Mucosa of rectum (tissue), 2 donors: Measurements from ENCODE around the gene LYSET.
"Not testable (repeated sequence)": the region's sequence is repeated elsewhere in the genome, so short reads cannot be mapped to it uniquely, and the experiment has no call there.

Experiments
- H3K27ac ChIP-seq, 2 donors: one replicate each; pipeline ENCODE4 v1.7.0; 2013; ENCODE audit warnings: inconsistent platforms in 2 of 2, low read depth in 2 of 2, low read length in 2 of 2
- H3K27me3 ChIP-seq, 2 donors: one replicate each; pipeline ENCODE4 v1.7.0; 2013; ENCODE audit warnings: low read length in 2 of 2; ENCODE audit not compliant: control insufficient read depth in 2 of 2, insufficient read depth in 2 of 2
- H3K36me3 ChIP-seq, 2 donors: one replicate each; pipeline ENCODE4 v1.7.0; 2013; ENCODE audit warnings: low read length in 2 of 2; ENCODE audit not compliant: control insufficient read depth in 2 of 2, insufficient read depth in 2 of 2
- H3K4me1 ChIP-seq, 2 donors: one replicate each; pipeline ENCODE4 v1.7.0; 2013; ENCODE audit warnings: low read length in 2 of 2, mild to moderate bottlenecking in 1 of 2; ENCODE audit not compliant: control insufficient read depth in 2 of 2, insufficient read depth in 2 of 2
- H3K4me3 ChIP-seq, 2 donors: one replicate each; pipeline ENCODE4 v1.7.0; 2013; ENCODE audit warnings: low read length in 2 of 2
- H3K9ac ChIP-seq, 2 donors: one replicate each; pipeline ENCODE4 v1.7.0; 2013; ENCODE audit warnings: low read length in 2 of 2, low read depth in 1 of 2, mild to moderate bottlenecking in 1 of 2
- H3K9me3 ChIP-seq, 2 donors: one replicate each; pipeline ENCODE4 v1.7.0; 2013; ENCODE audit warnings: low read length in 2 of 2; ENCODE audit not compliant: control insufficient read depth in 2 of 2
- donor health status: healthy.
- donor health status: Normal muscosa, but diverticular disease.

Gene LYSET, protein sequence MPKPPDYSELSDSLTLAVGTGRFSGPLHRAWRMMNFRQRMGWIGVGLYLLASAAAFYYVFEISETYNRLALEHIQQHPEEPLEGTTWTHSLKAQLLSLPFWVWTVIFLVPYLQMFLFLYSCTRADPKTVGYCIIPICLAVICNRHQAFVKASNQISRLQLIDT

DNA sequence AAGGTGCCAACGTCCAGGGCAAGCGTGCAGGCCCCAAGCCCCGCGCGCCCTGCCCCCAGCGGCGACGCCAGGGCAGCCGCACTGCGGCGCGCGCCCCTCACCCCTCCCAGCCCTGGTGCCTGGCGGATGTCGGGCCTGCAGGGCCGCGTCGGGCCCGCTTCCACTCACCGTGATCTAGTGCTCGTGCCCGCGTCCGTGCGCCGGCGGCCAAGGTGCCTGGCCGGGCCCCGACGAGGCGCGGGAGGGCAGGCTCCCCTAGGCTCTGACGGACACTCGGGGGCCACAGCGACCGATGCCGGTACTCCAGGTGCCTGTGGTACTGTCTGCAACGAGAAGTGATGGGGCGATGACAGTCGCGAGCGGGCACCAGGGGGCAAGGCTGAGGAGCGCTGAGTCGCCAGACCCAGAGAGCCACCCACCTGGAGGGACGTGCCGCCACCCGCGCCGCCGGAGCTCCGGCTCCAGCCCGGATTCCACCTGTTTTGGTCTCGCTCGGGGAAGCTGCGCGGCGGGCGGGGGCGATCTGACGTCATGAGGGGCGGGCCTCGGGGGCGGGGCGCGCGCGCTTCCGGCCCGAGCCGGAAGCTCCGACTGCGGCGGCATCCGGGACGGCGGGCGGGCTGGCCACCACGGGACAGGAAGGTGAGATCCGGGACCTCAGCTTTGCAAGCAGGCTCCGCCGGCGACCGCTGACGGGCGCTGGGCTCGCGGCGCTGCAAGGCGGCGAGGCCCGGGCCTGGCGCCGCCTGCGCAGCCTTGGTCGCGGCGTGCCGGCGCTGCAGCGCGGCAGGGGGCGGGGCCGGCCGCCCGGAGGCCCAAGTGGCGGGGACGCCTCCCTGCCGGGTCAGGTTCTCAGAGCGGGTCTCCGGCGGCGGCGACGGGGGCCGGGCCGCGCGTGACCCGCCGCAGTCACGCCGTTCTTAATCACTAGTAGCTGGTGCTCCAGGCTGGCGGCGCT, at the start of gene LYSET, which contains the start of gene MOAP1:
LYSET (plus strand) TSS at position 927 of the 958 bp plus-strand sequence. CDS start 89 bp downstream, outside the sequence.
MOAP1 (minus strand) TSS at position 507 of the 958 bp plus-strand sequence. CDS start 655 bp downstream, outside the sequence.
- Histone ChIP-seq H3K27ac (peak within 1 kb of the TSS; percentile 91 to 98), H3K9ac (peak within 1 kb of the TSS; percentile 87 to 94), H3K4me1 (peaks cover 13 to 20% of the 10 kb centered on the region in 2 donors), H3K9me3 (no peaks in the 10 kb centered on the region), H3K27me3 (no peaks in the 10 kb centered on the region), H3K4me3 (peak within 1 kb of the TSS; percentile 76 to 91), H3K36me3 (peaks cover 11 to 17% of the 10 kb centered on the region in 2 donors)

DNA sequence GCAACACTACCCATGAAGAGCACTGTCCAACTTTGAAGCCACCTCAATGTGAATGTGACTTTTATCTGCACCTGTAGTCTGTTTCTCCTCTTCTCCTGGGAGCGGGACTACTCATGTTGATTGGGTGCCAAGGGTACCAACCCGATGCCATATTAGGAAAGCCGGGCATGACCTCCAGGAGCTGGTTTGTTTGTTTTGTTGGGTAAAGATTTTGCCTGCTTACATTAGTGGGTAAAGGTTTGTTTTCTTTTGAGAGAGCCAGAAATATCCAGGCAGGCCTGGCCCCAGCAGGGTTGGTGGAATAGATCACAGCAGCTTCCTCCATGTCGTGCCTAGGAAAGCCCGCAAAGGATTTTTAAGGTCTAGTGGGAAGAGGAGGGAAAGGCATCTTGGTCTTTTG, 49.7 kb upstream of the LYSET start:
- Histone ChIP-seq H3K4me1 (peaks cover 8 to 12% of the 10 kb centered on the region in 2 donors), H3K4me3 (no peak overlapping the region), H3K27me3 (no peaks in the 10 kb centered on the region), H3K9ac (no peak overlapping the region), H3K27ac (no peak overlapping the region), H3K9me3 (no peaks in the 10 kb centered on the region), H3K36me3 (no peaks in the 10 kb centered on the region)

DNA sequence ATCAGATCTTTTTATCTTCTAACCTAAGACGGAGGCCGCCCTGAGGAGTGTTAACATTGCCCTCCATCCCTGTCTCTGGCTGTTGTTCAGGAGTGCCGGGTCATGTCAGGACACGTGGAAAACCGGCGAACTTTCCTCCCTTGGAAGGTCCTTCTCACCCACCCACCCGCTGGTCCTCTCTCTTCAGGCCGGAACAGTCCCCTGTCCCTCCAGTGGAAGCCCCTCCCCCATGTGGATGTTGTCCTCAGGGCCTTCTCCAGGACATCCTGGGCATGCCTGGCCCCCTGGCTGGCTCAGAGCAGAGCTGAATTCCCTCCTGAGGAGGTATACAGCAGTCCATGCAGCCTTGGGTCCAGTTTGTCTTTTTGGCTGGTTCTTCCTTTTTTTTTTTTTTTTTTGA, 49.1 kb upstream of the LYSET start:
- Histone ChIP-seq H3K27me3 (no peaks in the 10 kb centered on the region), H3K36me3 (no peaks in the 10 kb centered on the region), H3K4me1 (peaks cover 8 to 12% of the 10 kb centered on the region in 2 donors), H3K27ac (no peak overlapping the region), H3K9ac (peak overlapping the region in 1 of 2 donors; percentile 20), H3K9me3 (no peaks in the 10 kb centered on the region), H3K4me3 (no peak overlapping the region)

DNA sequence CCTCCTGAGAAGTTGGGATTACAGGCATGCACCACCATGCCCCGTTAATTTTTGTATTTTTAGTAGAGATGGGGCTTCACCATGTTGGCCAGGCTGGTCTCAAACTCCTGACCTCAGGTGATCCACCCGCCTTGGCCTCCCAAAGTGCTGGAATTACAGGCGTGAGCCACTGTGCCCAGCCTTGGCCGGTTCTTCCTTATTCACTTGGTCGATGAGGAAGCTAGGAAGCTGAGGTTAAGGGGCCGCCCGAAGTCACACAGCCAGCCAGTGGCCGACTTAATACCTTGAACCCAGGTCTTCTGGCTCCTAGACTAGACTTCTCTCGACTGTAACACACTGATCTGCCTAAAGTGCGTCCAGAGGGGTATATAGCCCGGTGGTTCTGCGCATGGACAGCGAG, 48.6 kb upstream of the LYSET start:
- H3K4me3 ChIP-seq, H3K9me3 ChIP-seq, H3K9ac ChIP-seq, H3K27me3 ChIP-seq, H3K36me3 ChIP-seq, H3K27ac ChIP-seq: not testable (repeated sequence)
- H3K4me1 ChIP-seq, result peaks cover 8 to 12% of the 10 kb centered on the region in 2 donors

DNA sequence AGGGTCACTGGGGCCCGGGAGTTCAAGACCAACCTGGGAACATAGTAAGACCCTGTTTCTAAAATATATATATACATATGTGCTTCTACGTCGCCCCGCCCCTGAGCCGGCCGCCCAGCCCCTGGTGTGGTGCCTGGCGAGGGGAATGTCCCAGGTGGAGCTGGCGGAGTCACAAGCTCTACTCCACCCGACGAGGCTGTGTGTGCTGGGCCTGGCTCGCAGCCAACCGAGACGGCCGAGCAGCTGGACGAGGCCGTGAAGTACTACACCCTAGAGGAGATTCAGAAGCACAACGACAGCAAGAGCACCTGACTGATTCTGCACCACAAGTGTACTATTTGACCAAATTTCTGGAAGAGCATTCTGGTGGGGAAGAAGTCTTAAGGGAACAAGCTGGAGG, 47.3 kb upstream of the LYSET start:
- Histone ChIP-seq H3K4me1 (peaks cover 8% of the 10 kb centered on the region in 2 donors), H3K36me3 (no peaks in the 10 kb centered on the region), H3K4me3 (no peak overlapping the region), H3K9me3 (no peaks in the 10 kb centered on the region), H3K27me3 (no peaks in the 10 kb centered on the region), H3K9ac (peak overlapping the region in 1 of 2 donors; percentile 44), H3K27ac (no peak overlapping the region)

DNA sequence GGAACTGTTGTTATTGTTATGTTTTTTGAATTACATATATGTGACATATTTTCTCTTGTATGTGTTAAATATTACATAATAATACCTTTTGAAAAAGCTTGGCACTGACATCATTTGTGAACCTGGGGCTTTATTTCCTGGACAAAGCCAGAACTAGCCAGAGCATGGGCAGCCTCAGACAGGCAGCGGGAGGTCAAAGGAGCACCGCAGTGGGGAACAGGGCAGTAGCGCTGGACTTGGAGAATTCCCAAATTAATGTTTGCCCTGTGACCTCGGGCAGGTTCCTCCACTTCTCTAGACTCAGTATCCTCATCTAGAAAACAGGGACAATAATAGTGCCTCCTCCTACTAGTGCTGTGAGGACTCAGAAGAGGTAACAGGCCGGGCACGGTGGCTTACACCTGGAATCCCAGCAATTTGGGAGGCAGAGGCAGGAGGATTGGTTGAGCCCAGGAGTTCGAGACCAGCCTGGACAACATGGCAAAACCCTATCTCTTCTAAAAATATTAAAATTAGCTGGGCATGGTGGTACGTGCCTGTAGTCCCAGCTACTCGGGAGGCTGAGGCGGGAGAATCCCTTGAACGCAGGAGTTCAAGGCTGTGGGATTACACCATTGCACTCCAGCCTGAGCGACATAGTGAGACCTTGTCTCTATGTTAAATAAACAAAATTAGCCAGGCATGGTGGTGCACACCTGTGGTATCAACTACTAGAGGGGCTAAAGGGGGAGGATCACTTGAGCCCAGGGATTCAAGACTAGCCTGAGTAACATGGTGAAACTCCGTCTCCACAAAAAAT, 42.1 kb upstream of the LYSET start:
- Histone ChIP-seq H3K27ac (no peak overlapping the region), H3K4me1 (peaks cover 3% of the 10 kb centered on the region in 2 donors), H3K9me3 (no peaks in the 10 kb centered on the region), H3K9ac (no peak overlapping the region), H3K27me3 (no peaks in the 10 kb centered on the region), H3K36me3 (no peaks in the 10 kb centered on the region), H3K4me3 (no peak overlapping the region)

DNA sequence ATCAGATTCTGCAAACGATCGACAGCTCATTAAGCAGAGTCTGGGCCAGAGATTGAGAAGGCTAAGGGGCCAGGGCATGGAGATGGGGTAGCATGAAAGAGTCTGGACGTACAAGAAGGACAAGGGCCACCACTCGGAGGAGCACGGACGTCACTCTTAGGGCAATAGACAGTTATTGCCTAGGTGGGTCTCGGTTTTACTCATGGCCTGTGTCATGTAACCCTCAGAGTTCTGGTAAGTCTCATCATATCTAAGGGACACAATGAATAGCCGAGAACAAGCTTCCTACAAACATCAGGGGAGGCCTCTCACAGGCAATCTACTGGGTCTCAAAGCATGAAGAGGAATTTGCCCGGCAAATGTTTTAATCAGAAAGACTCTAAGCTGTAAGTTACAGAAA, 39.0 kb upstream of the LYSET start:
- Histone ChIP-seq H3K9ac (no peak overlapping the region), H3K27ac (no peak overlapping the region), H3K36me3 (no peaks in the 10 kb centered on the region), H3K4me1 (peaks cover 0 to 6% of the 10 kb centered on the region in 2 donors), H3K27me3 (no peaks in the 10 kb centered on the region), H3K4me3 (no peak overlapping the region), H3K9me3 (no peaks in the 10 kb centered on the region)

DNA sequence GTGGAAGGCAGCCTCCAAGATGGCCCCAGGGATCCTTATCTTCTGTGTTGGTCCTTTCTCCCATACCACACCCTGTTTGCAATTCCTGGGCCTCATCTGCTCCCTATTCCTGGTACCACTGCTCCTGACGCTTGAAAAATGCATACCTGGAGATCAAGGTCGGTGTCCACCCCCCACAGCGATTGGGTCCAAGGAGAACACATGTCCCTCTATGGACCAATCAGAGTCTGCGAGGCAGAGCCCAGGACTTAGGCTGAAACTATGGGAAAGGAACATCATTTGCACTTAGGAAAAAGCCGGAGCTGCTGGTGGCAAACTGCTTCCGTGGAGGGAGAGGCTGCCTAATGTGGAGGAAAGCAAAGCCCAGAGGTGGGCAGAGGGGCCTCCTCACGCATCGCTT, 36.1 kb upstream of the LYSET start:
- Histone ChIP-seq H3K36me3 (no peaks in the 10 kb centered on the region), H3K9me3 (no peaks in the 10 kb centered on the region), H3K9ac (no peak overlapping the region), H3K27me3 (no peaks in the 10 kb centered on the region), H3K27ac (no peak overlapping the region), H3K4me3 (no peak overlapping the region), H3K4me1 (peaks cover 0 to 9% of the 10 kb centered on the region in 2 donors)

DNA sequence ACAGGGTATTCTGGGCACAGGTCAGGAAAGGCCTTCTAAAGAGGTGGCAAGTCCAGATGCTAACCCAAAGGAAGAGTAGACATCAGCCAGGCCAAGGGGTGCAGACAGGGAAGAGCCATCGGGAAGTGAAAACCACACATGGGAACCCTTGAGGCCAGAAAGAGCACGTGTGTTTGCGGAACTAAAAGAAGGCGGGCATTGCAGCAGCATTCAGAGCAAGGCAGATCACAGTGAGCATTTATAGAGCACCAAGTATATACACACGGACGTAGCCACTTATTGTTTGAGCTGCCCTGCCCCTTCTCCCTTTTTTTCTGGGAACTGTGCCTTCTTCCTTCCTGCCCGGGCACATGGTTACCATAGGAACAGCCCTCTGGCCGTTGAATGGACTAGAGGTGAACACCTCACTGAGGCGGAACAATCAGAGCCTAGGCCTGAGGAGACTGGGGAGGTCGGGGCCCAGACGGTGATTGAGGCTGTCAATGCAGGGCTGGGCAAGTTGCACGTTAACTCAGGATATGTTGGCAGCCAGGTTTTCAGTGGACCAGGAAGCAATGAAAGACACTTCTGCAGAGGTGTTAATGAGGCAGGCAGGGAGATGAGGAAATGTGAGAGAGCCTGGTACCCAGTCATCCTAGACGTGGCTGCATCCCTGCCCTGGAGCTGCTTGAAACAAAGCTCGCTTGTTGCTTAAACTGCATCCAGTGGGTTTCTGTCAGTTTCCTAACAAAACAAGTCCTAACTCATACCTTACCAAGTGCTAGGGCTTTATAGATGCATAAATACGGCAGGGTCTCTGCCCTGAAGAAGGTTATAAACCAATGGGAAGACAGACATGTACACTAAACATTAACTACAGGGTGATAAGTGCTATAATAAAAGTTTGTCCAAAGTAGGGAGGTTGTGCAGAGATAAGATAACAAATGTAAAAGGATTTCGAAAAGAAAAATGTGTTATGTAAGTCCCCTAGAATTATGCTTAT, 34.6 kb upstream of the LYSET start:
- peak overlapping the region; percentile 50 to 52 for H3K27ac ChIP-seq
- H3K36me3 ChIP-seq, result no peaks in the 10 kb centered on the region
- no peaks in the 10 kb centered on the region for H3K9me3 ChIP-seq
- no peak overlapping the region for H3K9ac ChIP-seq
- no peaks in the 10 kb centered on the region for H3K27me3 ChIP-seq
- H3K4me1 ChIP-seq, result peaks cover 0 to 9% of the 10 kb centered on the region in 2 donors
- peak overlapping the region; percentile 40 to 44 for H3K4me3 ChIP-seq
